Panc1 (cell line): ENCODE data around the gene FMNL3. TPM values are rescaled to one million over a fixed set of nuclear protein-coding genes. Genes with fewer than 3 reads are reported as not detected.

Experiments
- ATAC-seq: fragments of 200-7000 bp; cut with Tn5 transposase; 2 replicates; pipeline ENCODE4 v1.9.1; 2020; ENCODE audit warnings: mild to moderate bottlenecking, moderate library complexity
- Bru-seq: library from RNA; stranded (reverse); fragments of 400-500 nt; gene quantifications from one replicate; lab custom pipeline; 2021; lab: Mats Ljungman, UMichigan
- BruChase-seq, 2 experiments: library from RNA; stranded (reverse); fragments of 400-500 nt; gene quantifications; one replicate each; lab custom pipeline; 2021; lab: Mats Ljungman, UMichigan
- BruUV-seq: library from RNA; stranded (reverse); fragments of 400-500 nt; replicated peaks from 2 replicates; lab custom pipeline; 2021; lab: Mats Ljungman, UMichigan
- CTCF ChIA-PET: fragments of 300-600 bp; sonication (Branson Sonifier 250); formaldehyde crosslinking; loops from one replicate; lab custom pipeline; 2022; ENCODE audit warnings: antibody characterized with exemption; lab: Charles Lee
- POLR2A ChIA-PET: fragments of 300-600 bp; sonication (Branson Sonifier 250); formaldehyde crosslinking; loops from one replicate; lab custom pipeline; 2022; ENCODE audit warnings: antibody characterized with exemption; lab: Charles Lee
- DNase-seq: peaks from one replicate; pipeline ENCODE4 v3.0.0-alpha.2; 2010; ENCODE audit warnings: low read depth, low spot score
- H3K27ac ChIP-seq: 2 replicates; pipeline ENCODE4 v1.5.1; 2011; ENCODE audit warnings: mild to moderate bottlenecking, low read length, inconsistent platforms
- H3K27me3 ChIP-seq: fragments of 200-500 bp; sonication (Bioruptor generic); 2 replicates; pipeline ENCODE4 v1.6.0; 2014; ENCODE audit warnings: low read length, inconsistent platforms; ENCODE audit not compliant: control insufficient read depth, insufficient read depth
- H3K36me3 ChIP-seq: fragments of 200-500 bp; sonication (Bioruptor generic); 2 replicates; pipeline ENCODE4 v1.5.1; 2014; ENCODE audit warnings: inconsistent platforms, mild to moderate bottlenecking, low read length, moderate library complexity; ENCODE audit not compliant: control insufficient read depth, insufficient read depth
- H3K4me1 ChIP-seq: 2 replicates; pipeline ENCODE4 v1.5.1; 2011; ENCODE audit warnings: inconsistent platforms, mild to moderate bottlenecking, low read length, moderate library complexity; ENCODE audit not compliant: control insufficient read depth, insufficient read depth
- H3K4me3 ChIP-seq, 2 experiments: 2 replicates each; pipeline ENCODE4 v1.5.1; 2011 to 2012; ENCODE audit warnings: low read depth in 2 of 2, low read length in 2 of 2, mild to moderate bottlenecking in 2 of 2, inconsistent platforms in 1 of 2, moderate library complexity in 1 of 2
- H3K9me3 ChIP-seq: fragments of 200-500 bp; sonication (Bioruptor generic); 2 replicates; pipeline ENCODE4 v1.5.1; 2014; ENCODE audit warnings: low read depth, mild to moderate bottlenecking, inconsistent platforms, low read length, moderate library complexity; ENCODE audit not compliant: control insufficient read depth, insufficient read depth
- CTCF ChIP-seq: fragments of 450-650 bp; IDR thresholded peaks from 2 replicates; pipeline ENCODE4 v1.5.1; 2017; ENCODE audit warnings: mild to moderate bottlenecking
- POLR2AphosphoS5 ChIP-seq: IDR thresholded peaks from 2 replicates; pipeline ENCODE4 v1.6.1; 2012; ENCODE audit warnings: mild to moderate bottlenecking, low read depth, low read length, moderate library complexity
- SIN3A ChIP-seq: IDR thresholded peaks from 2 replicates; pipeline ENCODE4 v1.6.1; 2012; ENCODE audit warnings: low read depth, mild to moderate bottlenecking, low read length, moderate library complexity, borderline replicate concordance; ENCODE audit not compliant: insufficient read depth
- in situ Hi-C: cut with HindIII; loops from 2 replicates; pipeline ENCODE4 v1.10.0; 2016; ENCODE audit warnings: low sequenced_read_pairs, low pct_unique_long_range_greater_than_20kb
- intact Hi-C: fragments of 100-400 bp; cut with micrococcal nuclease; formaldehyde crosslinking; loops from one replicate; pipeline ENCODE4 v1.10.0; 2022; ENCODE audit not compliant: unreplicated experiment
- long read RNA-seq: library from polyadenylated mRNA; unstranded; transcript quantifications from one replicate; pipeline ENCODE4 v2.0.0, GENCODE V29; 2021; ENCODE audit not compliant: unreplicated experiment
- polyA plus RNA-seq: library from polyadenylated mRNA; unstranded; fragments of >200 nt; gene quantifications from one replicate; pipeline ENCODE4 v1.2.1, GENCODE V29; 2012; ENCODE audit warnings: missing spikeins; ENCODE audit not compliant: insufficient read length
- total RNA-seq: library from RNA; stranded (reverse); gene quantifications from one replicate; pipeline ENCODE4 v1.2.1, GENCODE V29; 2021; ENCODE audit not compliant: unreplicated experiment
- TF ChIP-seq, protein P1 (sequence below), 2 experiments: IDR thresholded peaks; 2 replicates each; pipeline ENCODE4 v1.6.1; 2011 to 2012; ENCODE audit warnings: low read depth in 2 of 2, control low read depth in 1 of 2, low read length in 1 of 2, mild to moderate bottlenecking in 1 of 2, moderate library complexity in 1 of 2; ENCODE audit not compliant: insufficient read depth in 1 of 2

FMNL3 gene, protein sequence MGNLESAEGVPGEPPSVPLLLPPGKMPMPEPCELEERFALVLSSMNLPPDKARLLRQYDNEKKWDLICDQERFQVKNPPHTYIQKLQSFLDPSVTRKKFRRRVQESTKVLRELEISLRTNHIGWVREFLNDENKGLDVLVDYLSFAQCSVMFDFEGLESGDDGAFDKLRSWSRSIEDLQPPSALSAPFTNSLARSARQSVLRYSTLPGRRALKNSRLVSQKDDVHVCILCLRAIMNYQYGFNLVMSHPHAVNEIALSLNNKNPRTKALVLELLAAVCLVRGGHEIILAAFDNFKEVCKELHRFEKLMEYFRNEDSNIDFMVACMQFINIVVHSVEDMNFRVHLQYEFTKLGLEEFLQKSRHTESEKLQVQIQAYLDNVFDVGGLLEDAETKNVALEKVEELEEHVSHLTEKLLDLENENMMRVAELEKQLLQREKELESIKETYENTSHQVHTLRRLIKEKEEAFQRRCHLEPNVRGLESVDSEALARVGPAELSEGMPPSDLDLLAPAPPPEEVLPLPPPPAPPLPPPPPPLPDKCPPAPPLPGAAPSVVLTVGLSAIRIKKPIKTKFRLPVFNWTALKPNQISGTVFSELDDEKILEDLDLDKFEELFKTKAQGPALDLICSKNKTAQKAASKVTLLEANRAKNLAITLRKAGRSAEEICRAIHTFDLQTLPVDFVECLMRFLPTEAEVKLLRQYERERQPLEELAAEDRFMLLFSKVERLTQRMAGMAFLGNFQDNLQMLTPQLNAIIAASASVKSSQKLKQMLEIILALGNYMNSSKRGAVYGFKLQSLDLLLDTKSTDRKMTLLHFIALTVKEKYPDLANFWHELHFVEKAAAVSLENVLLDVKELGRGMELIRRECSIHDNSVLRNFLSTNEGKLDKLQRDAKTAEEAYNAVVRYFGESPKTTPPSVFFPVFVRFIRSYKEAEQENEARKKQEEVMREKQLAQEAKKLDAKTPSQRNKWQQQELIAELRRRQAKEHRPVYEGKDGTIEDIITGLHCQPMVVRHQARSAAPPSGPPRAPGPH
- total RNA-seq (25.7 TPM), Bru-seq, nascent RNA (percentile 61 among the genes with signal in this experiment), BruChase-seq, experiment 1, labeled RNA remaining after a 2-hour chase (percentile 75 among the genes with signal in this experiment), BruChase-seq, experiment 2, labeled RNA remaining after a 6-hour chase (percentile 80 among the genes with signal in this experiment)
- polyA plus RNA-seq = 14.2 TPM
- long read RNA-seq, full-length matches to known transcripts = 2 of 20 reads
- long read RNA-seq, partial matches to known transcripts = 2 of 20 reads
- long read RNA-seq, other reads (novel, unspliced or antisense) = 16 of 20 reads

GRCh38 chr12:49707128-49707811 lies at the start of gene FMNL3:
Gene FMNL3, minus strand, starts transcription at chr12:49707405. Its CDS starts 225 bp downstream, at chr12:49707180.
- POLR2A ChIA-PET = no interaction called here
- H3K27me3 ChIP-seq = peaks cover 8% of the 10 kb centered on the region; the same call in 1 of the 2 replicates

More at GRCh38 chr12:49707128-49707811, at the start of gene FMNL3:
- Histone ChIP-seq H3K36me3 (no peaks in the 10 kb centered on the region), H3K27ac (peak within 1 kb of the TSS; percentile 80), H3K9me3 (no peaks in the 10 kb centered on the region), H3K4me3 (peak within 1 kb of the TSS; percentile 75 to 79), H3K4me1 (peaks cover 16% of the 10 kb centered on the region)
- no TSS peak for BruUV-seq
- intact Hi-C loops (loop anchor here (2.0 kb wide), 1 partner anchor 70 kb away; no protein-coding TSS in a partner anchor), in situ Hi-C loops (no loop called here)
- peak; percentile 46 for DNase-seq
- TF ChIP-seq SIN3A (0 out of 2 replicates have a peak, but pooled peaks have one; percentile 60), CTCF (peak; percentile 98), POLR2AphosphoS5 (no peak; the same call in 1 of the 2 replicates)
- TF ChIP-seq, protein P1, sequence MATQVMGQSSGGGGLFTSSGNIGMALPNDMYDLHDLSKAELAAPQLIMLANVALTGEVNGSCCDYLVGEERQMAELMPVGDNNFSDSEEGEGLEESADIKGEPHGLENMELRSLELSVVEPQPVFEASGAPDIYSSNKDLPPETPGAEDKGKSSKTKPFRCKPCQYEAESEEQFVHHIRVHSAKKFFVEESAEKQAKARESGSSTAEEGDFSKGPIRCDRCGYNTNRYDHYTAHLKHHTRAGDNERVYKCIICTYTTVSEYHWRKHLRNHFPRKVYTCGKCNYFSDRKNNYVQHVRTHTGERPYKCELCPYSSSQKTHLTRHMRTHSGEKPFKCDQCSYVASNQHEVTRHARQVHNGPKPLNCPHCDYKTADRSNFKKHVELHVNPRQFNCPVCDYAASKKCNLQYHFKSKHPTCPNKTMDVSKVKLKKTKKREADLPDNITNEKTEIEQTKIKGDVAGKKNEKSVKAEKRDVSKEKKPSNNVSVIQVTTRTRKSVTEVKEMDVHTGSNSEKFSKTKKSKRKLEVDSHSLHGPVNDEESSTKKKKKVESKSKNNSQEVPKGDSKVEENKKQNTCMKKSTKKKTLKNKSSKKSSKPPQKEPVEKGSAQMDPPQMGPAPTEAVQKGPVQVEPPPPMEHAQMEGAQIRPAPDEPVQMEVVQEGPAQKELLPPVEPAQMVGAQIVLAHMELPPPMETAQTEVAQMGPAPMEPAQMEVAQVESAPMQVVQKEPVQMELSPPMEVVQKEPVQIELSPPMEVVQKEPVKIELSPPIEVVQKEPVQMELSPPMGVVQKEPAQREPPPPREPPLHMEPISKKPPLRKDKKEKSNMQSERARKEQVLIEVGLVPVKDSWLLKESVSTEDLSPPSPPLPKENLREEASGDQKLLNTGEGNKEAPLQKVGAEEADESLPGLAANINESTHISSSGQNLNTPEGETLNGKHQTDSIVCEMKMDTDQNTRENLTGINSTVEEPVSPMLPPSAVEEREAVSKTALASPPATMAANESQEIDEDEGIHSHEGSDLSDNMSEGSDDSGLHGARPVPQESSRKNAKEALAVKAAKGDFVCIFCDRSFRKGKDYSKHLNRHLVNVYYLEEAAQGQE (IDR thresholded peaks at IDR 0.05; ENCODE audit: insufficient read depth in 1 of 2, low read depth in 2 of 2, low read length in 1 of 2) = 0 out of 4 replicates have a peak, but pooled peaks of 1 of the 2 experiments have one; percentile 6
- CTCF ChIA-PET = interaction anchor here (0.6 kb wide), 1 partner anchor 62 kb away, joined by 9 read pairs; no protein-coding TSS in a partner anchor
- ATAC-seq = peak; percentile 97
